GM18526 (cell line): ENCODE data around the gene VPS4B.

ENCODE experiments used
- POLR2A ChIP-seq: IDR thresholded peaks from 3 replicates; pipeline ENCODE4 v1.6.1; 2011; ENCODE audit not compliant: insufficient read length; ENCODE audit errors: extremely low read depth

The VPS4B gene

DNA sequence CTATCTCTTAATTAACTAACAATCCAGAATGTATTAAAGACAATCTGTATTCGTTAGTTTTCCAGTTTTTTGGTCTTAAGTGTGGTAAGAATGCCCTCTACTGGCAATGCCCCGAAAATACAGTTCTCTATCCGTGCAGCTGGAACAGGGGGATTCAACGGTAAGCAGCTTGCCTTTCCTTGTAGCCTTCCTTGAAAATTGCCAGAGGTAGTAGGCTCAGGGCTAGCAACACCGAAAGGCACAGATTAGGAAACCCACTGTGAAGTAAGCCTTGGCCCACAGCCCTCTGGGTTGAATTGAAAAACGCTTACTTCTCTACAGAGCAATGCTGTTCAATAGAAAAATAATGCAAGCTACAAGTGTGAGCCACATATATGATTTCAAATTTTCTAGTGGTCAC, 17.1 kb upstream of the VPS4B start:
- TF ChIP-seq POLR2A = no peak

DNA sequence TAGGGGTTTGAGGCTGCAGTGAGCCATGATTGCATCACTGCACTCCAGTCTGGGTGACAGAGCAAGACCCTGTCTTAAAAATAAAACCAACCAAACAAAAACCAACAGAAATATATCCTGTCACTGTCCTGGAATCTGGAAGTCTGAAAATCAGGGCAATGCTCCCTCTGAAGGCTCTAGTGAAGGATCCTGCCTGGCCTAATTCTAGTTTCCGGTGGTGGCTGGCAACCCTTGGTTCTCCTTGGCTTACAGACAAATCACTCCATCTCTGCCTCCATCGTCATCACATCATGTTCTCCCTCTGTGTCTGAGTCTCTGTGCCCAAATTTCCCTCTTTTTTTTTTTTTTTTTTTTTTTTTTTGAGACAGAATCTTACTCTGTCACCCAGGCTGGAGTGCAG, 15.9 kb upstream of the VPS4B start:
- no peak for TF ChIP-seq POLR2A

DNA sequence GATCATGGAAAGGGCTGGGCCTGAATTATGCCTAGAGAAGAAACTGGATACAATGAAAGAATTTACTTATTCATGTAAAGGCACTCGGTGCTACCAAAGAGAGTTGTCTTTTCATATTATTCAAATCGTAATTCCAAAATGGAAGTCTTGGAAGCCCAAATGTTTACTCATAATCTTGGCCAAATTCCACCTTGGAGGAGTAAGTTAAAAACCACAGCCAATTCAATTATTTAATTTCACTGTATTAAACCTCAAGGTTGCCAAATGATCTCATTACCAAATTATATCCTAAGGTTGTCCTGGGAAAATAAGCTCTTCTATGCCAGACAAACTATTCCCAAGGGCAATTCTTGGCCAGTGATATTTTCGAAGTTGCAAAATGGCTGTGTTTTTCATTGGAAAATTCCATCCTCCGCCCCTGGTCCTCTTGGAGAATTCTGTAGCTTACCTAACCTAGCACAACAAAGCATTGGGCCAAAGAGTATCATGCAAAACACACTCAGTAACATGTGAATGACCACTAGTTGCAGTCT, 11.1 kb upstream of the VPS4B start:
- TF ChIP-seq POLR2A = no peak

DNA sequence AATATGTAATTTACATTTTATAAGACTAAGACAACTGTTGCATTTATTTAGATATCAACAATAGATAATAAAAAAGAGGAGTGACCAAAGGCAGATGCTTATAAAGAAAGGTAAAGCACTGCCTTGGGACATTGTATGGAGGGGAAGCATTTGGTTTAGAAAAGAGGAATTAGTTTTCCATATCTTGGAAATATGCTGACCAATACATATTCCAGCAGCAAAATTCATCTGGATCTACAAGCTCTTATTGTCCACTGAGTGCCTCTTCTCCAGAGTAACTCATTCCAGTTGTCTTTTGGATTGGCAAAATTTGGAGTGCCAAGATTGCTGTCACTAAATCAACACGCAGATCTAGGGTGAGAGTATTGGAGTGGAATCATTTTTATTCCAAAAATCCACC, 8.9 kb upstream of the VPS4B start:
- TF ChIP-seq POLR2A = no peak

DNA sequence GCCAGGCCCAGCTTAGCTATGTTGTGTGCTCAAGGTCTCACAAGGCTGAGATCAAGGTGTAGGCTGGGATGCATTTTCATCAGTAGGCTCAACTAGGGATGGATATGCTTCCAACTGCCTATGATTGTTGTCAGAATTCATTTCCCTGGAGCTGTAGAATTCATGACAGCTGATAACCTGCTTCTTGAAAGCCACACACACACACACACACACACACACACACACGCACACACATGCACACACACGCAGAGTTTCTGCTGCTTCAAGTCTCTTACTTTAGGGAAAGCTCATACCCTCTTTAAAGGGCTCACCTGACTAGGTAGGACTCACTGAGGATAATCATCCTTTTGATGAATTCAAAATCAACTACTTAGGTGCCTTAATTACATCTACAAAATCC, 8.2 kb upstream of the VPS4B start:
- no peak for TF ChIP-seq POLR2A

DNA sequence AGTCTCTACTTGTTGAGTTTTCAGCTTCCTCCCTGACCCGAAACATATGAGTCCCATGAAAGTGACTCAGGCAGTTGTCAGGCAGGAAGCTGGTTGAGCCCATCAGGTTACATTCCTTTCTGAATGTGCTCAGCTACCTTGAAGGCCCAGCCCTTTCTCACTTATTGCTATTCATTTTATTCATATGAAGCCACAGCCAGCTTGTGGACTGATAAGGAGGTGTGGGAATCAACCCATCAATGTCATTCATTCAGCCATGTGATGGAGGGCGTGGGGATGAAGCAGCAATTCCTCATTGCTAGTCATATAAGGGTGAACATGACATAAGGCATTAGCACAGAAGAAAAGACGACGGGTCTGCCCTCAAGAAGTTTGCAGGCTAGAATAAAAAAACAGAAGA, 5.3 kb upstream of the VPS4B start:
- no peak for TF ChIP-seq POLR2A

DNA sequence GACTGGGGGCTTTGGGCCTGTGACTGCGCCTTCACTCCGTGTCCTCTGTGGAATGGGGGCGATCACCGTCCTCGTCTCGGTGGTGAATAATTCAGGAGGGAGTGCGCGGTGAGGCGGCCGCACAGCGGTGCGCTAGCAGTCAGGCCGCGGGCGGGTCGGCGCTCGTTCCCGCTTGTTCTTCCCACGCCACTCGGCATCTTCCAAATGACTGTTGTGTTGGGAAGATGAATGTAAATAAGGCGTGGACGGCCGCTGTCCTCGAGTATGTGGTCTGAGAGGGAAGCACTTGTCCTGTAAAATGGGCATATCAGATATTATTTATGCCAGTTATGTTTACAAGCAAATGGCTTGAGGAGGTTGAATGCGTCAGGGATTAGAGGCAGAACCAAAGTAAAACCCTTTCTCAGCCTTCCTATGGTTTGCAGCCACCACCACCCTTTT, 608 bp upstream of the VPS4B start:
- TF ChIP-seq POLR2A = peak; percentile 17

DNA sequence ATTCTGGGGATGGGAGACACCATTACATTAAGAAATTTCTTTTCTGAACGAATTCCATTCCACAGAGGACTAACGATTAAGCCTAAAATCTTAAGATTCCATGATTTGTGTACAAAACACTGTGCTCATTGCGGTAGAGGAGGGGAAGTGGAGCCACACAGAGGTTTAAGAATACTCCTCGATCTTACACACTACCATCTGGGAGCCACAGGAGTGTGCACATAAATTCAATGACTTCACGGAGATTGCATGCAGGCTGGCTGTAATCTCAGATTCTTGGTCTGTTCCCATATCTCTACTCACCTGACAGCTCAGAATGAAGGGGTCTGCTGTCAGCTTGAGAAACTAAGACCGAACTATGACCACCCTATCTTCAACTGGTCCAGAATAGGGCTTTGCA, 762 bp downstream of the VPS4B start:
- TF ChIP-seq POLR2A = no peak

DNA sequence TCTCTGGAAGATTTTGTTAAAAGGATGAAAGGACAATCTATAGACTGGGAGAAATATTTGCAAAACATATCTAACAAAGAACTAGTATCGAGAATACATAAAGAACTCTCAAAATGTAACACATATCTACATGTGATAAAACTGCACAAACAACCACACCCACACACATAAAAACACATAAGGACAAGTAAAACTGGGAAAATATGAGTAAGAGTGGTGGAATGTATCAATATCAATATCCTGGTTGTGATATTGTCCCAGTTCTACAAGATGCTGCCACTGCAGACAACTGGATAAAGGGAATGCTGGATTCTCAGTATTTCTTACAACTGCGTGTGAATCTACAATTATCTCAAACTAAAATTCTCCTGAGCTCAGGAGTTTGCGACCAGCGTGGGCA, 9.3 kb downstream of the VPS4B start:
- TF ChIP-seq POLR2A = no peak

DNA sequence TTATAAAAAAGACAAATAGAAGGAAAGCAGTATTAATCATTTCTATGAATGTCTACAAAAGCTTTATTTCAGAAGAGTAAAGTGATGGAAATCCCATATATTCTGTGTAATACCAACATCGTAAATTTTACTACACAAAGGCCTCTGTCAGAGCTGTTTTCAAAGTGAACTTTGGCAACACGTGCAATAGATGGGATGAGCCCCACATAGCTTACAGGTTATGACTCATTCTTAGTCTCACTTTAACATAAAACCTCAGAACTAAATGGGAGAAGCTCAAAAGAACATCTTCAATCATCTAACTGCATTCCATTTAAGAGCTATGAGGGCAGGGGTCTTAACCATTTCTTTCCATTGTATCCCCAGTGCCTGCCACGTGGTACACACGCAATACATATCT, 11.5 kb downstream of the VPS4B start:
- TF ChIP-seq POLR2A = no peak

DNA sequence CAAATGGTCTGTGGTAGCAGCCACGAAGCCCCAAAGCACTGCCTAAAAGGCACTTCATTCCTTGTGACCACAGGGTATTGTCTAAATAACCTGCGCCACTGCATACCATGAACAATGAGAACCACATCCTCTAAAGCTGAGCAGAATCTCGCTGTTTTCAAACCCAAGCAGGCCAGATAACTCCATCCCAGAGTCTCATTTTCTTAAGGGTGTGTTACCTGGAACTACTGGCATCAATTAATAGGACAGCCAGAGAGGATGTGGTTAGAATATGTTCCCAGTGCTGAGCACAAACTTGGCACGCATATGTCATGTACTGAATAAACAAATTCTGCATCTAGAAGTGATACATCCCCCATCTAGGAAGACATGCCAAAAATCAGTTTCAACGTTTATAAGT, 13.0 kb downstream of the VPS4B start:
- TF ChIP-seq POLR2A = no peak

DNA sequence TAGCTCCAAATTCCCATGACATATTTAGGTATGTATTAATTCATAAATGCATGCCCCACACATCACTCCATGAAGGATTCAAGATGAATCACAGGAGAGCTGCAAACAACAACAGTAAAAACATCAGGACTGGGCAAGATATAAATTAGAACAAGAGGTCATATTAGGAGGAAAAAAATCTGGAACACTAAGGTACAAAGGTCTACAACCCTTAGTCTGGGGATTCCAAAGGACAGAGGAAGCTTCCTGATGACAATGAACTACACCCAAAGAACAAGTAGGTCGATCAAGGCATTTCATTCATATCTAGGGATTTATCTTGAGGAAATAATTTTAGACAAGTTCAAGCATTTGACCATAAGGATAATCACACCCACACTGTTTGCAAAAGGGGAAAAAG, 14.5 kb downstream of the VPS4B start:
- no peak for TF ChIP-seq POLR2A

DNA sequence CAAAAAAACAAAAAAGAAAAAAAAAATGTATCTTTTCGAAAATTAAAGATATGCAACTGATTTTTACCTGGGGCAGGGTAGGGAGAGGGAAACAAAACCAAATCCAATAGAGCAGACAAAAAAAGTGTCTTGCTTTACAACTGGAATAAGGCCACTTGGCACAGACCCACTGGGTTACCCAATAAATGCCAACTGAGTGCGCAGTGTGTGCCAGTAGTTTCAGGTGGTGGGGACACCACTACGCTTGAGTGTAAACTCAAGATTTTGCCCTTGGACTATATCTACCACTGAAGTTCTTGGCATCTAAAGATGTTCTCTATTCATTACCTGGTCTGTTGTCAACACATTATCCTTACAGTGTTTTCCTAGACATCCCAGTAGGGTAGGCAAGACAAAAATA, 16.3 kb downstream of the VPS4B start:
- TF ChIP-seq POLR2A = no peak

DNA sequence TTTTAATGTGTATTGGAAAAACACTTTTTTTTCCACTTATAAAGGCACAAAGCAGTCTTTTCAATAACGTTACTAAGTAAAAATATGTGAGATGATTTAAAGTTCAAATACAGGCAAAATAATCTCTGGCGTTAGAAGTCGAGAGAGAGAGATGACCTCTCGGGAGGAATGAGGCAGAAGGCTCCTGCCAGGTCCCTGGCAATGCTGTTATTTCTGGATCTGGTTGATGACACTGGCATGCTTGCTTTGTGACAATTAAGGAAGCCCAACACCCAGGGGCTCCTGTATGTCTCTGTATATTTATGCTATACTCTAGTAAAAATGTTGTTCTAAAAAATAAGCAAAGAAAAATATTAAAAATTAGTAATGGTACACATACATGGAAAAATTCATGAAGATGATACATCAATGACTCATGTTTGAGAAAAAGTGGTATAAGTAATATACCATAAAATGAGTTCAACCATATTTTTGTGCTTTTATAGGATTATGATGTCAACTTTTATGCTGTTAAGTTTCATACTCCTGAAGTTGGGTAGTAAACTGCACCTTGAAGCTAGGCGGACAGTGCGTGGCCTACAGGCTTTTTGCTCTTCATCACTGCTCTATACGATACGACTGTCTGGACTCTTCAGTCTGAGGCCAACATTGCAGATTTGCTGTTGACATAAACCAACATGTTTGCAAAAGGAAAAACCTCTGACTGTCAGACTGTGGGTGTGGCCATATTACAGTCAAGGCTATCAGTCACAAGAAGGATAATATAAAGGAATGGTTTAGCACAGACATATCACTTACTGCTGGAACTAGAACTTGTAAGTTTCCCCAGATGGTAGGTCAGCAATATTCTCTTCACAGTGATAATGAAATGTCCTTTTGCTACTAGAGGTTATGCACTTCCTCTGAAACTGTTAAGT, 19.8 kb downstream of the VPS4B start:
- no peak for TF ChIP-seq POLR2A

DNA sequence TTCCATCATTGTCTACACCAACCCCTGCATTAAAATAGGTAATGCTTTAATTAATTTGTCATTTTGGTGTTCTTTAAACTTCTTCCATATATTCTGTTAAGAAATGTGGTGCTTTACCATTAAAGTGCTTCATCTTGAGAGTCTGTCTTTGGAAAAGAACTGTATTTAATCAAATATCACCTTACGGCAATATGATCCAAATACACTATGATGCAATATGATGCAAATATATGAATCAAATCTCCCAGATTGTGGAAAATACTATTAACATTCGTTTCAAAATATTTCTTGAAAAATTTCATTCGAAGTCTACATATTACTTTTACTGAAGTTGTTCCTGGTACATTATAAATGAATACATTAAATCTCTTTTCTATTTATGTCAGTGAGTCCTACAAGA, 23.0 kb downstream of the VPS4B start:
- no peak for TF ChIP-seq POLR2A

DNA sequence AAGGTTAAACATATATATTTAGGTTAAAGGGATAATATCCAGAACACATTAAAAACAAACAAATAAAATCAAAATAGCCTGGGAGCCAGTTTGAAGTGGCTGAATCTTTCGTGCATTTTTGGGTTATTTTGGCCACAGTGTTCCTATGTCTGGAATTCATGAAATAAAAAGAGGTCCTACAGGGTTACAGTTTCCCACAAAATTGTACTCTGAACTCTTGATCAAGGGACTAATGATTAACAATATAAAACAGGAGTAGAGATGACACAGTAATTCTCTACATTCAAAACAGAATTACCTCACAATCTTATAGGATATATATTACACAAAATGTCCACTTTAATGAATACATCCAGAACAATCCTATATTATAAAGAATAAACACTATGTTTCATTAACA, 24.9 kb downstream of the VPS4B start:
- no peak for TF ChIP-seq POLR2A

DNA sequence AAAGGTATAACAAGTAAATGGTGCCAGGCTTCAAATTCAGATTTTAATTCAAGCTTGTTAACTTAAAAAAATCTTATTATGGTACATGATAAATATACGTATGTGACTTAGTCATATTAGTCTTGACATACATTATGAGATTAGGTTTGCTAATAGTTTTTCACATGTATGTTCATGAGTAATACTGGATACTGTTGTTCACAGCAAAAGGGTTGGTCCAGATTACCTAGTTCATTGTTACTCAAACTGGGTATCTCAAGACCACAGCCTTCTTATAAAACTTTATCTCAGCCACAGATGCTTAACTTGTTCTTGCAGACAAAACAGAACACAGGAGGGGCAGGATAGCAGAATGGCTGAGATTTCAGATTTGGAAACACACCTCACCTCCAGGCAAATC, 26.8 kb downstream of the VPS4B start:
- no peak for TF ChIP-seq POLR2A
